ENCODE results near the gene USH2A.
"Not testable (repeated sequence)": the region's sequence is repeated elsewhere in the genome, so short reads cannot be mapped to it uniquely, and the experiment has no call there.

The USH2A gene

DNA sequence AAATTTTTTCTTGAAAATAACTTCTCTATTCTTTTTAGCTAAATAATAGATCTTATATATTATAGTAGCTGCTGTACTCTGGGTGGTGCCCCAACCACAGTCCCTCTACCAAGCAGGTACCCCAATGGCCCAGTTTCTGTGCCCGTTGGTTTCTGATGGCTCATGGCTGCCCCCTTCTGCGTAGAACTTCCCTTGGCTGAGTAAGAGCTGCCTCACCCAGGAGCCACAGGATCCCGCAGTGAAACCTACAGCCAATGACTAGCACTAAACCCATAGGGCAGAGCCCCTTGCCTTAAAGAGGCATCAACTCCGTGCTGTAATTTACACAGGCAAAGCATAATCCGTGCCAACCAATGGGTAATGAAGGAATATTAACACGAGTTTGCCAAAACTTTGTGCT is 247.5 kb downstream of the USH2A start:
- no peaks in the 10 kb centered on the region for H3K27me3 ChIP-seq
- no peaks in the 10 kb centered on the region for H3K9me3 ChIP-seq
- intact Hi-C loops (cut with DNase I; ENCODE audit: low total_unique reads), result no loop called here
- H3K27ac ChIP-seq, result no peak overlapping the region
- H3K36me3 ChIP-seq, result no peaks in the 10 kb centered on the region
- TF ChIP-seq, protein P1, sequence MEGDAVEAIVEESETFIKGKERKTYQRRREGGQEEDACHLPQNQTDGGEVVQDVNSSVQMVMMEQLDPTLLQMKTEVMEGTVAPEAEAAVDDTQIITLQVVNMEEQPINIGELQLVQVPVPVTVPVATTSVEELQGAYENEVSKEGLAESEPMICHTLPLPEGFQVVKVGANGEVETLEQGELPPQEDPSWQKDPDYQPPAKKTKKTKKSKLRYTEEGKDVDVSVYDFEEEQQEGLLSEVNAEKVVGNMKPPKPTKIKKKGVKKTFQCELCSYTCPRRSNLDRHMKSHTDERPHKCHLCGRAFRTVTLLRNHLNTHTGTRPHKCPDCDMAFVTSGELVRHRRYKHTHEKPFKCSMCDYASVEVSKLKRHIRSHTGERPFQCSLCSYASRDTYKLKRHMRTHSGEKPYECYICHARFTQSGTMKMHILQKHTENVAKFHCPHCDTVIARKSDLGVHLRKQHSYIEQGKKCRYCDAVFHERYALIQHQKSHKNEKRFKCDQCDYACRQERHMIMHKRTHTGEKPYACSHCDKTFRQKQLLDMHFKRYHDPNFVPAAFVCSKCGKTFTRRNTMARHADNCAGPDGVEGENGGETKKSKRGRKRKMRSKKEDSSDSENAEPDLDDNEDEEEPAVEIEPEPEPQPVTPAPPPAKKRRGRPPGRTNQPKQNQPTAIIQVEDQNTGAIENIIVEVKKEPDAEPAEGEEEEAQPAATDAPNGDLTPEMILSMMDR (IDR thresholded peaks at IDR 0.05), result no peak
- peaks cover 0 to 20% (median 1%) of the 10 kb centered on the region in 4 donors for H3K4me1 ChIP-seq
- no peak for DNase-seq
- H3K4me3 ChIP-seq, result no peak overlapping the region

DNA sequence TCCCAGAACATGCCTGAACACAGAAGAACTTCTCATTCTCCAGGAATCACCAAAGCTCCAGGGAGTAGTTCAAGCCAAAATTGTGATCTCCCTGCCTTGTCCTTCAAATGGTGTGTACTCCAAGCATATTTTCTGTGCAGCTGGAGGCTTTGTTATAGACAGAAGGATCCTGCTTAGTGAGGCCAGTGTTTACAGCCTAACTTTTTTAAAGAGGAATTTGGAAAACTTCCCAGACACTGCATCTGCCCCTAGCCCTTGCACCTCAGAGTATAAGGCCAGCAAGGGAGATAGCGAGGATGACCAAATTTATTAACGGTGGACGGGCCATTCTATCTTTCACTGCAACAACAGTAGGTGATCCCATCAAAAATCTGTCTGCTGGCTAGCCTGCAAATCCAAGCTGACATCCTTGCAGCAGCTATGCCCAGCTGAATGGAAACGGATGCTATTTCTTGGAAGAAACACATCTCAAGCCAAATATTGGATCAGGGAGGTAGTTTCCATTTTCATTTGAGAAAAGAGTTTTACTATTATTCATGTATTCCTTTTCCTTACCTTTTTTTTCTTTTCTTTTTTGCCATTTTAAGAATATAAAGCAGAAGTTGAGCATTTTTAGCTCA is 249.8 kb downstream of the USH2A start:
- H3K27ac ChIP-seq, result no peak overlapping the region
- intact Hi-C loops (cut with DNase I; ENCODE audit: low total_unique reads), result no loop called here
- no peak for DNase-seq
- no peak overlapping the region for H3K4me3 ChIP-seq
- TF ChIP-seq, protein P1 (IDR thresholded peaks at IDR 0.05), result no peak
- peaks cover 0 to 18% (median 1%) of the 10 kb centered on the region in 4 donors for H3K4me1 ChIP-seq
- H3K9me3 ChIP-seq, result no peaks in the 10 kb centered on the region
- H3K27me3 ChIP-seq, result no peaks in the 10 kb centered on the region
- H3K36me3 ChIP-seq, result no peaks in the 10 kb centered on the region

DNA sequence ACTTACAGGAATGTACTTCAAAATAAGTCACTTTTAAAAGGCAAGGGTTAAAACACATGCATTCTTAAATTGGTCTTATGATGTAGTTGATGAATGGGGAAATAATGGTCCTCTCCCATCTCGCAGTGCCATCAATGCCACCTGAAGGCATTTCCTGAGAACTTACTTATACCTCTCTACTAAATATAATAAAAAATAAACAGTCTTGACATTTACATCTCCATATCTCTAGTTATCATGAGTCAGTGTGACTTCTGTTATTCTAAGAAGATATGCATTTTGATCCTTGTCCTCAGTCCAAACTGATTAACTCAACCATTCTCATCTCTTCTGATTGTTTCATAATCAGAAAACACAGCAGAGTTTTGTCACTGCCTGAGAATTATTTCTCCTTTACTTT is 253.9 kb downstream of the USH2A start:
- Histone ChIP-seq H3K36me3 (no peaks in the 10 kb centered on the region), H3K9me3 (no peaks in the 10 kb centered on the region), H3K27ac (no peak overlapping the region), H3K4me3 (no peak overlapping the region), H3K27me3 (no peaks in the 10 kb centered on the region), H3K4me1 (no peaks in the 10 kb centered on the region)
- TF ChIP-seq, protein P1 (IDR thresholded peaks at IDR 0.05), result no peak
- intact Hi-C loops (cut with DNase I; ENCODE audit: low total_unique reads), result no loop called here
- DNase-seq, result no peak

DNA sequence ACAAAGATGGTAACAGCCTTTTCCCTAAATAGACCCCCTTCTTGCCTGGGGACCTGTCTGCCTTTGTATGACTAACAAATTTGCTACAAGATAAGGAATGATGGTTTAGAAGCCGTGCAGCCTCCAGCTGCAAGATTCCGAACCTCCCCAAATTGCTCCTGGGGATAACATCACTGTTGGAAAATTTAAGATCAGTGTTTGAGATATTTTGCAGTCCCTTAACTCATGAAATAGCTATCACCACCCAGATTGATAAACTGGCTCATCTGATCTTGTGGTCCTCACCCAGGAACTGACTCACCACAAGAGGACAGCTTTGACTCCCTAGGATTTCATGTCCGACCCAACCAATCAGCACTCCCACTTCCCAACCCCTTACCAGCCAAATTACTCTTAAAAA is 254.7 kb downstream of the USH2A start:
- no peaks in the 10 kb centered on the region for H3K36me3 ChIP-seq
- no peaks in the 10 kb centered on the region for H3K9me3 ChIP-seq
- no peaks in the 10 kb centered on the region for H3K27me3 ChIP-seq
- intact Hi-C loops (cut with DNase I; ENCODE audit: low total_unique reads), result no loop called here
- no peak overlapping the region for H3K4me3 ChIP-seq
- H3K27ac ChIP-seq, result no peak overlapping the region
- TF ChIP-seq, protein P1 (IDR thresholded peaks at IDR 0.05), result no peak
- H3K4me1 ChIP-seq, result no peaks in the 10 kb centered on the region
- no peak for DNase-seq

DNA sequence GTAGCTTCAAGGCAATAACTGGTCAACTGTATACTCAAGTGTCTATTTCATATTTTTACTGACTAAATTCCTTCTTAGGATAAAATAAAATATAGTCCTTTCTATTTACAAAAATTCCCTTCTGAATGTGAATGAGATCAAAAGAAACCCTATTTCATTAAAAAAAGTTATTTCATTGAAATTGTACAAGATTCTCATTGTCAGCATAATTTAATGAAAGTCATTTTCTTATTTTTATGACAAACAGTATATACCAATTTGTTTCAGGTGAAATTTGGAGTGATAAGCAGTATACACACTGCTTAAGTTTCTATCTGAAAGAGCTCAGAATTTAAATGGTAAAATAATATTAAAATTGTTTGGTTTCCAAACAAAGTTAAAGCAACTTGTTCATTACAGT is 269.2 kb downstream of the USH2A start:
- H3K4me1 ChIP-seq, result no peaks in the 10 kb centered on the region
- TF ChIP-seq, protein P1 (IDR thresholded peaks at IDR 0.05), result no peak
- no peak overlapping the region for H3K4me3 ChIP-seq
- H3K27ac ChIP-seq, result no peak overlapping the region
- no peaks in the 10 kb centered on the region for H3K36me3 ChIP-seq
- no peak for DNase-seq
- intact Hi-C loops (cut with DNase I; ENCODE audit: low total_unique reads), result no loop called here
- H3K27me3 ChIP-seq, result no peaks in the 10 kb centered on the region
- no peaks in the 10 kb centered on the region for H3K9me3 ChIP-seq

DNA sequence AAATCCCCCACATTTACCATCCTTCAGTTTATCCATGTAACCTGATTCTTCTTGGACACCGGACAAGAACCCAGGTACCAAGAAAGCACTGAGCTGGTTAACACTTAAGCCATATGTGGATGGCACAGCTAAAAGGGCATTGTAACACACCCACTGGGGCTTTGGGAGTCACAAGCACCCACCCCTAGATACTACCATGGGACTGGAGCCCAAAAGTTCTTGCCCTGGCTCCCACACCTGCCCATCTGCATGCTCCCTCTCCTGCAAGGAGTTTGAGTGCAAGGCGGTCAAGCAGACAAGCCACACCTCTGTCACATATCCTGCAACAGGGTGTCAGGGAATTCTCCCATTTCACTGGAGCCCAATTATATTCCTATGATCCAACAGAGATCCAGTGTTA is 270.1 kb downstream of the USH2A start:
- no peak for DNase-seq
- no peak overlapping the region for H3K4me3 ChIP-seq
- no peaks in the 10 kb centered on the region for H3K4me1 ChIP-seq
- no peaks in the 10 kb centered on the region for H3K9me3 ChIP-seq
- TF ChIP-seq, protein P1 (IDR thresholded peaks at IDR 0.05), result no peak
- intact Hi-C loops (cut with DNase I; ENCODE audit: low total_unique reads), result no loop called here
- no peaks in the 10 kb centered on the region for H3K27me3 ChIP-seq
- no peak overlapping the region for H3K27ac ChIP-seq
- H3K36me3 ChIP-seq, result no peaks in the 10 kb centered on the region

DNA sequence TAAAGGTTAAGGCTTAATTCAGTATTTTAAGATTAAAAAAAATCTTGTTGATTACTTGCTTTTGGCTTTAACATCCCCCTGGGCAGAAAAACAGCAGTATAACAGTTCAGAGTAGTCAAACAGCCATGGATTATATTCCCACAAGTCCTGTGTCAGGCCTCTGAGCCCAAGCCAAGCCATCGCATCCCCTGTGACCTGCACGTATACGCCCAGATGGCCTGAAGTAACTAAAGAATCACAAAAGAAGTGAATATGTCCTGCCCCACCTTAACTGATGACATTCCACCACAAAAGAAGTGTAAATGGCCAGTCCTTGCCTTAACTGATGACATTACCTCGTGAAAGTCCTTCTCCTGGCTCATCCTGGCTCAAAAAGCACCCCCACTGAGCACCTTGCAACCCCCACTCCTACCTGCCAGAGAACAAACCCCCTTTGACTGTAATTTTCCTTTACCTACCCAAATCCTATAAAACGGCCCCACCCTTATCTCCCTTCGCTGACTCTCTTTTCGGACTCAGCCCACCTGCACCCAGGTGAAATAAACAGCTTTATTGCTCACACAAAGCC is 277.7 kb downstream of the USH2A start:
- H3K4me3 ChIP-seq; H3K27me3 ChIP-seq; DNase-seq; H3K27ac ChIP-seq; intact Hi-C loops (cut with DNase I; ENCODE audit: low total_unique reads); H3K36me3 ChIP-seq; H3K9me3 ChIP-seq; H3K4me1 ChIP-seq: not testable (repeated sequence)
